ENCODE measurements around the gene AHCYL2.

DNA sequence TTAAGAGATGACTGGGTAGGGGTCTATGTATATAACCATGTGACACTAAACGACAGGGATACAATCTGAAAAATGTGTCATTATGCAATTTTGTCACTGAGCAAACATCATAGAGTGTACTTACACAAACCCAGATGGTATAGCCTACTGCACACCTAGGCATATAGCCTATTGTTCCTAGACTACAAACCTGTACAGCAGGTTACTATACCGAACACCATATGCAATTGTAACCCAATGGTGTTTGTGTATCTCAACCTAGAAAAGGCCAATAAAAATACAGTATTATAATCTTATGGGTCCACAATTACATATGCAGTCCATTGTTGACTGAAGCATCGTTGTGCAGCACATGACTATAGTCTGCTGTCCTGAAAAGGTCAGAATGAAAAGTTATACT, 232.3 kb downstream of the AHCYL2 start:
- TF ChIP-seq, protein P1, sequence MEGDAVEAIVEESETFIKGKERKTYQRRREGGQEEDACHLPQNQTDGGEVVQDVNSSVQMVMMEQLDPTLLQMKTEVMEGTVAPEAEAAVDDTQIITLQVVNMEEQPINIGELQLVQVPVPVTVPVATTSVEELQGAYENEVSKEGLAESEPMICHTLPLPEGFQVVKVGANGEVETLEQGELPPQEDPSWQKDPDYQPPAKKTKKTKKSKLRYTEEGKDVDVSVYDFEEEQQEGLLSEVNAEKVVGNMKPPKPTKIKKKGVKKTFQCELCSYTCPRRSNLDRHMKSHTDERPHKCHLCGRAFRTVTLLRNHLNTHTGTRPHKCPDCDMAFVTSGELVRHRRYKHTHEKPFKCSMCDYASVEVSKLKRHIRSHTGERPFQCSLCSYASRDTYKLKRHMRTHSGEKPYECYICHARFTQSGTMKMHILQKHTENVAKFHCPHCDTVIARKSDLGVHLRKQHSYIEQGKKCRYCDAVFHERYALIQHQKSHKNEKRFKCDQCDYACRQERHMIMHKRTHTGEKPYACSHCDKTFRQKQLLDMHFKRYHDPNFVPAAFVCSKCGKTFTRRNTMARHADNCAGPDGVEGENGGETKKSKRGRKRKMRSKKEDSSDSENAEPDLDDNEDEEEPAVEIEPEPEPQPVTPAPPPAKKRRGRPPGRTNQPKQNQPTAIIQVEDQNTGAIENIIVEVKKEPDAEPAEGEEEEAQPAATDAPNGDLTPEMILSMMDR (IDR thresholded peaks at IDR 0.05), result no peak
- TF ChIP-seq EZH2phosphoT487 (IDR thresholded peaks at IDR 0.05) (no peak), EZH2 (IDR thresholded peaks at IDR 0.05) (no peak)
